ENCODE results near the gene BAG1.

- TF ChIP-seq CTCF (IDR thresholded peaks at IDR 0.05; ENCODE audit: low read length), result no peak
- no peak for TF ChIP-seq EZH2 (IDR thresholded peaks at IDR 0.05; ENCODE audit: borderline replicate concordance, low read length)
Measured at GRCh38 chr9:33289496-33289895, 25.0 kb upstream of the BAG1 start.

All from OCI-LY1 (cell line).